Measurements from ENCODE around the gene CNGA1. TPM values are rescaled to one million over a fixed set of nuclear protein-coding genes. Genes with fewer than 3 reads are reported as not detected.

Gene CNGA1
- total RNA-seq, 1 experiment from 2014 or later, result 1.0 TPM

GRCh38 chr4:48021100-48021499 lies 4.6 kb upstream of the CNGA1 start:
- Histone ChIP-seq H2AFZ (ENCODE audit: low read length) (no peak overlapping the region), H3K56ac (ENCODE audit: insufficient read length, low read depth, low read length) (no peak overlapping the region), H2BK20ac (ENCODE audit: low read depth, low read length, poor library complexity, severe bottlenecking) (no peak overlapping the region), H3K9ac (ENCODE audit: extremely low read depth, insufficient read length, low read length) (no peak overlapping the region), H3K27me3 (ENCODE audit: insufficient read depth, low read length) (no peaks in the 10 kb centered on the region), H3K23ac (ENCODE audit: insufficient read length, low read depth, low read length) (no peak overlapping the region), H2AK5ac (ENCODE audit: insufficient read length, low read length) (no peak overlapping the region), H2BK120ac (ENCODE audit: low read depth, low read length, poor library complexity, severe bottlenecking) (no peak overlapping the region), H3K4me2 (ENCODE audit: insufficient read depth, insufficient read length, low read length) (no peak overlapping the region), H4K5ac (ENCODE audit: insufficient read length, low read depth, low read length) (no peak overlapping the region), H3K79me2 (ENCODE audit: insufficient read depth, low read length) (no peaks in the 10 kb centered on the region), H2BK12ac (ENCODE audit: insufficient read length, low read depth, low read length) (no peak overlapping the region), H2BK5ac (ENCODE audit: insufficient read length, low read length) (no peak overlapping the region), H3K18ac (ENCODE audit: insufficient read length, low read depth, low read length) (no peak overlapping the region), H3K79me1 (ENCODE audit: insufficient read depth, low read depth, low read length, poor library complexity, severe bottlenecking) (no peaks in the 10 kb centered on the region), H3K9me3 (ENCODE audit: control insufficient read depth, low read depth, low read length) (no peaks in the 10 kb centered on the region), H4K91ac (ENCODE audit: insufficient read length, low read depth, low read length) (no peak overlapping the region), H3K27ac (ENCODE audit: insufficient read length, low read depth, low read length) (no peak overlapping the region), H3K23me2 (ENCODE audit: insufficient read length, low read depth, low read length, poor library complexity, severe bottlenecking) (peaks cover 9% of the 10 kb centered on the region), H4K20me1 (ENCODE audit: control insufficient read depth, insufficient read depth, insufficient read length) (no peaks in the 10 kb centered on the region), H3T11ph (ENCODE audit: low read length) (no peak overlapping the region), H4K8ac (replicated peaks; ENCODE audit: insufficient read length, low read depth, low read length) (no peak overlapping the region), H2BK15ac (ENCODE audit: low read depth, low read length) (no peak overlapping the region), H3K14ac (ENCODE audit: insufficient read depth, low read length) (no peak overlapping the region), H3K4ac (ENCODE audit: low read depth, low read length) (no peak overlapping the region), H3K4me1 (ENCODE audit: insufficient read depth, low read length) (no peaks in the 10 kb centered on the region; the same call in 1 of the 2 replicates)
- H3K27ac Mint-ChIP-seq, result no peak overlapping the region
- DNase-seq, result no peak
- TF ChIP-seq CTCF (conservative IDR thresholded peaks at IDR 0.05), result no peak
- no peak overlapping the region for H3K4me3 Mint-ChIP-seq
- H3K9me3 Mint-ChIP-seq, result no peaks in the 10 kb centered on the region
- WGBS (ENCODE audit: extremely low coverage, insufficient read length, low lambda C conversion rate), result no CpG with 5 or more reads among the region's 1 CpG
- peaks cover 3 to 11% (median 9%) of the 10 kb centered on the region in 3 experiments; a peak in 5 of 7 replicates for H3K36me3 Mint-ChIP-seq (ENCODE audit: insufficient read depth in 1 of 3, low read depth in 3 of 3)
- H3K27me3 Mint-ChIP-seq (ENCODE audit: low read depth), result peaks cover 12% of the 10 kb centered on the region
- H3K4me1 Mint-ChIP-seq, result peaks cover 21 to 26% of the 10 kb centered on the region in 2 experiments
